Measurements from ENCODE around the gene CENPU. TPM values are rescaled to one million over a fixed set of nuclear protein-coding genes. Genes with fewer than 3 reads are reported as not detected.
A peak's percentile ranks its signal among the peaks of the same experiment; 100 is the strongest.
"Not testable (repeated sequence)": the region's sequence is repeated elsewhere in the genome, so short reads cannot be mapped to it uniquely, and the experiment has no call there.

CENPU gene
- total RNA-seq, 1 donor from 2014 or later, result 1.8 TPM

DNA sequence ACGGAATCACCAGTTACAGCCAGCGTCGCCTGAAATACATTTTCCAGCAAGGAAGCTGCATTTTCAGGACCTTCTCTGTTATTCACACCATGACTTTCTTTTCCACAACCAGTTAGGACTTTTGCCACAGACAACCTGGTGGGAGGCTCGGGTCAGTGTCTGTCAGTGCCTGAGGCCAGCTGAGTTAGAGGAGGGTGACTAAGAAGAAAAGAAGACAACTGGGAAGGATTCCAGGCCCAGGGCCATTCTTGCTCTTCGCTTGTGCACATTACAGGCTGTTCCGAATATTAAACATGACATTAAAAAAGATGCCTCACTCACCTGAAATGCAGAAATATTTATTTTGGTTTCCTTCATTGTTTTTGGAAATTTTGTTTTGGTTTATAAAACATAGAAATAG lies 21.4 kb upstream of the CENPU start:
- intact Hi-C loops (cut with DNase I), result no loop called here
- DNase-seq (ENCODE audit: missing footprints), result no peak
- peak; percentile 32 for ATAC-seq

DNA sequence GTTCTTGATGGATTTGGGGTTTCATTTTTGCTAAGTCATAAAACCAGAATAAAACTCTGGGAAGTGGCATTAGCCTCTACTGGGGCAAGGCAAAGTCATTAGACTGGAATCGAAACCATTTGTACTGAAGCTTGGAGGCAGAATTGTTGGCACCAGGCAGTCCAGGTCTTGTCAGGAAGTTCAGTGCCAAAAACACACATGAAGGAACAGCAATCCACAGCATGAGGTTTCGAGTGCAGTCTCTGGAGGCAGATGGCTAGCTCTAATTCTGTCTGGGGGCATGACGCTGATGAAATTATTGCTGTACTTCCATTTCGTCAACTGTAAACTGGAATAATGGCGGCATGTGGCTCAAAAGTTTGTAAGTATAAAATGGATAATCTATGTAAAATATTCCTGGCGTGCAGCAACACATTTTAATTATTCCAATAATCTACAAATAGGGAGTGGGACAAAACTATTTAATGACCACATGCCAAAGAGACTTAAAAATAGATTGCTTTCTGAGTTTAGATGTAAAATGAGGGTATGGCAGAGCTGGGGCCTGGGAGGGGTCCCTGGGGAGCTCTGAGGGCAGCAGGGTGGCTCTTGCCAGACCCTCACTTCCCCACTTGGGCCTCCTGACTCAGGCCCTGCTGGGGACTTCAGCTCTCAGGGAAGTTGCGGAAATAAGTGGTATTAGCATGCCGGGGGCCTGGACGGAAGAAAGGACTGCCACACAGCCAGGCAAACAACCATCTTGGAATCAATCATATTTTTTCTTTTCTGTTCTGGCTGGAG lies 18.8 kb upstream of the CENPU start:
- intact Hi-C loops (cut with DNase I), result no loop called here
- ATAC-seq, result no peak
- DNase-seq (ENCODE audit: missing footprints), result no peak

DNA sequence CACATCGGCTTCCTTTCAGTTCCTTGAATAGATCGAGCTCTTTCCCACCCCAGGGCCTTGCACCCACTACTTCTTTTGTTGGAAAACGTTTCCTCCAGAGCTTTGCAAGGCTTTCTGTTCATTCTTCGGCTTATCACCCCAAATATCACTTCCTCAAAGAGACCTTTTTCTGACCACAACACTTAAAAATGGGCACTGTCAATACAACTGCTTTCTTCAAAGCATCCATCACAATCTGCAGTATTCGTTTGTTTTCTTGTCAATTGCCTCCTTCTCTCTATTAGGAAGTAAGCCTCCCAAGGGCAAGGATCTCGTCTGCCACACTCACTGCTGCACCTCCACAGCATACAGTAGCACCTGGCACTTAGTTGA lies 17.7 kb upstream of the CENPU start:
- intact Hi-C loops (cut with DNase I), result no loop called here
- no peak for ATAC-seq
- no peak for DNase-seq (ENCODE audit: missing footprints)

- DNase-seq (ENCODE audit: missing footprints) (no peak), ATAC-seq (no peak)
- intact Hi-C loops (cut with DNase I), result no loop called here
Observed at GRCh38 chr4:184750926-184751584, 17.2 kb upstream of the CENPU start.

DNA sequence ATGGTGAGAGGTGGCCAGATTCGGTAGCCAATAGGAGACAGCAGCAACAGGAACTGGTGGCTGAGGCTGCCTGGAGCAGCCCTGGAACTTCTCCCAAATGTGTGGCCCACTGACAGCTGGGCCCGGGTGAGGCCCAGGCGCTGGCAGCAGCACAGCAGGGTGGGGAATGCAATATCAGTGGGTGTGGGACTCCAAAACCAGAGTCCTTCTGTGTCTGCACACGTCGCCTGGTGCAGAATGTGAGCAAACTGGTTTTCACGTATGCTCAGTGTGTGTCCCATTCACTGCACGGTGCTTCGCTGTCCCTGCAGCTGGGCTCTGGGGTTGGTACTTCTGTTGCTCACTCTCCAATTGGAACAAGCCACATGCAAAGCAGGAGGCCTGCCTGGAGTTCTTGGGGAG lies 14.4 kb upstream of the CENPU start:
- intact Hi-C loops (cut with DNase I), result loop anchor here (2.0 to 10.0 kb wide), 4 partner anchors 59 to 357 kb away; no protein-coding TSS in a partner anchor
- DNase-seq (ENCODE audit: missing footprints) (peak; percentile 75), ATAC-seq (peak; percentile 57)

DNA sequence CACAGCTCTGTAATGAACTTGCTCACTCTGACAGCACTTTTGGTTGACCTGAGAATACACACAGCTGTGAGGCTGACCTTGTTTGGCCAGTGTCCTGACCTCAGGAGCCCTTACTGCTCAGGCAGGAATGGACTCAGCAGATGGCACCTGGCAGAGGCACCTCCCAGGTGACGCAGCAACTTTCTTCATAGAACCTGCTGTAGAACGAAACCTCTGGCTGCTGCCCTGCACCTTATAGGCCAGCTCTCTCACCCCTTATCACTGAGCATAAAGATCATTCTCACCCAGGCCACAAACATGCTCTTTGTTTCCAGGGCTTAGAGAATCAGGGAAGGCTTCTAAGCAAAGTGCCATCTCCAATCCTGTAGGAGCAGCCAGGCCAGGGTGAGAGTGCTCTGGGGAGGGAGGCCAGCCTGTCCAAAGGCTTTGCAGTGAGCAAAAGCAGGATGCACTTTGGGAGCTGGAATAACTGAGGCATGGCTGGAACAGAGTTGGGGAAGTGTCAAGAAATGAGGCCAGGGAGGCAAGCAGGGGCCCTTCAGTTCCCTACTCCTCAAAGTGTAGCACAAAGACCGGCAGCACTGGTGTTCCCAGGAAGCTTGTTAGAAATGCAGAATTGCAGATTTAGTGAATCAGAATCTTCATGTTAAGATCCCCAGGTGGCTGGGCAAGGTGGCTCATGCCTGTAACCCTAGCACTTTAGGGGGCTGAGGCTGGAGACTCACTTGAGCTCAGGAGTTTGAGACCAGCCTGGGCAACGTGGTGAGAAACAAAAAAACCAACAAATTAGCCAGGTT lies 13.3 kb upstream of the CENPU start:
- intact Hi-C loops (cut with DNase I), result loop anchor here (5.0 to 10.0 kb wide), 3 partner anchors 60 to 358 kb away; no protein-coding TSS in a partner anchor
- no peak for DNase-seq (ENCODE audit: missing footprints)
- ATAC-seq, result peak; percentile 33

DNA sequence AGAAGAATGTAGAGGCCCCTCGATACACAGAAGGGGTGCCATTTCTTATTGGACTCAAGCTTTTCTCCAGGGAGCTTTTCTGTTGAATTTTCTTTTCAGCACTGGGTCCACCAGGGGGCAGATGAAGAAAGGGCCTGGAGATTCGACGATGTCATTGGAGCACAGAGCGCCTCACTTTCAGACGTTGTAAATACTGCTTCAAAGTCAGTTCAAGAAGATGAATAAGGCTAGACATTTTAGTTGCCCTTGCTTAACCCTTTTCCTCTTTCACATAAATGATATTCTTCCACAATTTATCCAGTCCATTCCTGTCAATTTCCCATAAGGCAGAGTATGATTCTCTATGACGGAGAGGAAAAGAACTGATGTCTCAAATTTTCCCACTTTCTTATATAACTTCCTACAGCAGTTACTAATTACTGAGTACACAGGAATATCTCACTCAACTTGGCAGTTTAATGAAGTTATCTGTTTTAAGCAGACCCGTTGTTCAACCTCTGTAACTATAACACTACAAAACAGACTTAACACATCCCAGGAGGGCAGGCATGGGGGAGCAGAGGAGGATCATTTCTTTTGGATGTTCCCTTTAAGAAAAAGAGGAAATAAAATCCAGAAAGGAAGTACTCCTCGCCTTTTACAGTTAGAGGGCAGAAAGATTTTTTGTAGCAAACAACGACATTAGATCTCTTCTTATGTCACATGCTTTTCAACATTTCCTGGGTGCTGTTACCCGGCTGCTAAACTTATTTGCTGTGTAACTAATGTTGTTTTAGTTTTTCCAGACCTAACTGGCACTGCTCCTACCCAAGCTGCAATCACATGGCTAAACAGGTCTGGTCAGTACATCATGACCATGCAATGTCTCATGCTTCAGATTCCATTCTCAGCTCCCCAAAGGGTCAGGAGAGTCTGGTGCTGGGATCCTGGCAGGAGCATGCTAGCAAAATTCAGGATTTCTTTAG lies 12.2 kb upstream of the CENPU start:
- intact Hi-C loops (cut with DNase I), result loop anchor here (5.0 to 10.0 kb wide), 3 partner anchors 61 to 359 kb away; no protein-coding TSS in a partner anchor
- peak; percentile 80 for DNase-seq (ENCODE audit: missing footprints)
- peak; percentile 87 for ATAC-seq

GRCh38 chr4:184744236-184744635 lies 10.3 kb upstream of the CENPU start:
- DNase-seq (ENCODE audit: missing footprints) (no peak), ATAC-seq (no peak)
- intact Hi-C loops (cut with DNase I), result loop anchor here (10.0 kb wide), 2 partner anchors 161 to 361 kb away; no protein-coding TSS in a partner anchor

DNA sequence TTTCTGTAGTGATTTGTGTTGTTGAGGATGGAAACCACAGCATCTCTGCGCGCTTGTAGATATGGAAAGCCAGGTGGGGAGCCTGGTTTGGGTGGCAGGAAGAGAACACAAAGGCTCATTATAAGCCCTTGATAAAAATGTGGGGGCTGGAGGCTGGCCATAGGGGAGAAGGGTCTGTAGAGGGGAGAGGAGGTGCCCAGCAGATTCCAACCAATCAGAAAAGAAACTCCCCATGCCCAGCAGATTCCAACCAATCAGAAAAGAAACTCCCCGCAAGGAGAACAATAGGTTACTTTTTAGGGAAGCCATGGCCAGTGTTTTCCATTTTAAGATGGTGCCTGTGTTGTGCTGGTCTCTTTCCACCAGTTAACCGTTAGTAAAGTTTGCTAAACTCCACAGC lies 9.8 kb upstream of the CENPU start:
- DNase-seq (ENCODE audit: missing footprints), result no peak
- intact Hi-C loops (cut with DNase I), result loop anchor here (10.0 kb wide), 2 partner anchors 161 to 361 kb away; no protein-coding TSS in a partner anchor
- no peak for ATAC-seq

DNA sequence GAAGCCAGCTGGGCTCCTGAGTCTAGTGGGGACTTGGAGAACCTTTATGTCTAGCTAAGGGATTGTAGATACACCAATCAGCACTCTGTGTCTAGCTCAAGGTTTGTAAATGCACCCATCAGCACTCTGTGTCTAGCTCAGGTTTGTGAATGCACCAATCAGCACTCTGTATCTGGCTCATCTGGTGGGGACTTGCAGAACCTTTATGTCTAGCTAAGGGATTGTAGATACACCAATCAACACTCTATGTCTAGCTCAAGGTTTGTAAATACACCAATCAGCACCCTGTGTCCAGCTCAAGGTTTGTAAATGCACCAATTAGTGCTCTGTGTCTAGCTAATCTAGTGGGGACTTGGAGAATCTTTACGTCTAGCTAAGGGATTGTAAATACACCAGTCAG lies 7.8 kb upstream of the CENPU start:
- intact Hi-C loops (cut with DNase I), result loop anchor here (10.0 kb wide), 2 partner anchors 163 to 363 kb away; no protein-coding TSS in a partner anchor
- not testable (repeated sequence) for ATAC-seq; DNase-seq (ENCODE audit: missing footprints)

GRCh38 chr4:184740980-184741391 lies 7.1 kb upstream of the CENPU start:
- intact Hi-C loops (cut with DNase I), result loop anchor here (10.0 kb wide), 2 partner anchors 164 to 364 kb away; no protein-coding TSS in a partner anchor
- ATAC-seq (no peak), DNase-seq (ENCODE audit: missing footprints) (no peak)

DNA sequence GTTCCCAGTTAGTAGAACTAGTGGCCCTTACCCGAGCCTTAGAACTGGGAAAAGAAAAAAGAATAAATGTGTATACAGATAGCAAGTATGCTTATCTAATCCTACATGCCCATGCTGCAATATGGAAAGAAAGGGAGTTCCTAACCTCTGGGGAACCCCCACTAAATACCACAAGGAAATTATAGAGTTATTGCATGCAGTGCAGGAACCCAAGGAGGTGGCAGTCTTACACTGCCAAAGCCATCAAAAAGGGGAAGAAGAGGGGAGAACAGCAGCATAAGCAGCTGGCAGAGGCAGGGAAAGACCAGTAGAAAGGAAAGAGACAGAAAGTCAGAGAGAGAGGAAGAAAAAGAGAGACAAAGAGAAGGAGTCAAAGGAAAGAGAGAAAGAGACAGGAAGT lies 5.7 kb upstream of the CENPU start:
- ATAC-seq; DNase-seq (ENCODE audit: missing footprints); intact Hi-C loops (cut with DNase I): not testable (repeated sequence)

- no peak for DNase-seq (ENCODE audit: missing footprints)
- intact Hi-C loops (cut with DNase I), result loop anchor here (2.0 kb wide), 1 partner anchor 86 kb away; the partner anchor contains the start of genes CASP3 and PRIMPOL
- ATAC-seq, result no peak
Observed at GRCh38 chr4:184734758-184735157, 862 bp upstream of the CENPU start.

GRCh38 chr4:184732126-184732525 lies 1.8 kb downstream of the CENPU start:
- ATAC-seq (no peak), DNase-seq (ENCODE audit: missing footprints) (no peak)
- intact Hi-C loops (cut with DNase I), result no loop called here

DNA sequence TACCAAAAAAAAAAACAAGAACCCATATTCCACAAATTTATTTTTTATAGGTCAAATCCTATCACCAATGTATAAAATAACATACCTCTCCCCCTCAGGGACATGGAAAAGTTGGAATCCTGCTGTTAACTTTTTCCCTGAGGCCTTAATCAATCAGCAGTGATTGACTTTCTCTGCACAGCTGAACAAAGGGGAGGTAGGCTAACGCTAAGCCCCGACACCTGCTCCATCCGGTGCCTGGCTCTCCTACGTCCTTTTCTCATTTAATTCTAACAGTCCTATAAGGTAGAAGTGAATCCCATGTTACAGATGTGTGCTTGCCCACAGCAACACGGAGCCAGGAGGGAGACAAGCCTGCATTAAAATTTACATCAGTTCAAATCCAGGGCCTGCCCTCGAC lies 2.8 kb downstream of the CENPU start:
- DNase-seq (ENCODE audit: missing footprints), result no peak
- no peak for ATAC-seq

GRCh38 chr4:184729946-184730345 lies 4.0 kb downstream of the CENPU start:
- ATAC-seq, result no peak
- intact Hi-C loops (cut with DNase I), result no loop called here

More for the DNA sequence above, 2.8 kb downstream of the CENPU start:
- intact Hi-C loops (cut with DNase I), result no loop called here

DNA sequence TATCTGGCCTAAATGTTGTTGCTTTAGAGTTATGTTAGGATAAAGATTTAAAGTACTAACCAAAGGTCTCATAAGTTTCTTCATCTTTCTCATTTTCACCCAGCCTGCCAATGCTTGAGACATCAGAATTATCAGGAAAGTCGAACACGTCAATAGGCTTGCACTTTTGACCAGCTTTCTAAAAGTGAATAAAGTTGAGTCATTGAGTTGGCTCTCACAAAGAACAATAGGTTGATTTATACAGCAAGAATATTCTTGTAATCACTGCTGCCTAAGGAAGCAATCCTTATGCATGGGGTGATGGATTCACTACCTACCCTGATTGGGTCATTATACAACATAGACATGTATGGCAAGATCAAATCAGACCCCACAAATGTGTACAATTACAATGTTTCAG lies 5.0 kb downstream of the CENPU start:
- intact Hi-C loops (cut with DNase I), result no loop called here
- DNase-seq (ENCODE audit: missing footprints) (no peak), ATAC-seq (no peak)

More at GRCh38 chr4:184729946-184730345, 4.0 kb downstream of the CENPU start:
- DNase-seq (ENCODE audit: missing footprints), result no peak

DNA sequence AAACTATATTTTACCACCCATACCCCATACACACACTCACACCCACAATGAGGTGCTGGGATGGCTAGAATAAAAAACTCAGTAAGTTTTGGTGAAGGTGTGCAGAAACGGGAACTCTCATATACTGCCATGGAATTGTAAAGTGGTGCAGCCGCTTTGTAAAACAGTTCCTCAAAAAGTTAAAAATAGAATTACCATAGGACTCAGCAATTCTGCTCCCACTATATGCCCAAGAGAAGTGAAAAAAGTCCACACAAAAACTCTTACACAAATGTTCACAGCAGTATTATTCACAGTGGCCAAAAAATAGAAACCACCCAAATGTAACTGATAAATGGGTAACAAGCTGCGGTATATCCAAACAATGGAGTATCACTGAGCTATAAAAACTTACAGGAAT lies 6.5 kb downstream of the CENPU start:
- ATAC-seq, result no peak
- intact Hi-C loops (cut with DNase I), result no loop called here
- DNase-seq (ENCODE audit: missing footprints), result no peak
